ENCODE measurements around the gene PLAC1.

PLAC1 gene

DNA sequence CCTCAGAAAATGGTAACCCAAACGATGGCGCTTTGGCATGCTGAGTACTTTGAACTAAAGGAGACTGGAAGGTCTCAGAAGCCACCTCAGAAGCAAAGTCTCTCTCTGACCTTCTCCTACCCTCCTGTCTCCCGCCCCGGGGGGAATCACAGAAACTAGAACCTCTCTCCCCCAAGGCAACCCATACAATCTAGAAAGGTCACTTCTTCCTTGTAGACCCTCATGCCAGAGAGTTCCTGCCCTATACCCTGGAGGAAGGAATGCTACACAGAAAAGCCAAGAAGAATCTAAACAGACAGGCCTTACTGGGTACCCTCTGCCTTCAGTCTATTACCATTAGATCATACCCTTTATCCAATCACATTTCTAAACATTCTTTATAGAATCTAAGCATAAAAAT is 8.5 kb downstream of the PLAC1 start:
- TF ChIP-seq, protein P1, sequence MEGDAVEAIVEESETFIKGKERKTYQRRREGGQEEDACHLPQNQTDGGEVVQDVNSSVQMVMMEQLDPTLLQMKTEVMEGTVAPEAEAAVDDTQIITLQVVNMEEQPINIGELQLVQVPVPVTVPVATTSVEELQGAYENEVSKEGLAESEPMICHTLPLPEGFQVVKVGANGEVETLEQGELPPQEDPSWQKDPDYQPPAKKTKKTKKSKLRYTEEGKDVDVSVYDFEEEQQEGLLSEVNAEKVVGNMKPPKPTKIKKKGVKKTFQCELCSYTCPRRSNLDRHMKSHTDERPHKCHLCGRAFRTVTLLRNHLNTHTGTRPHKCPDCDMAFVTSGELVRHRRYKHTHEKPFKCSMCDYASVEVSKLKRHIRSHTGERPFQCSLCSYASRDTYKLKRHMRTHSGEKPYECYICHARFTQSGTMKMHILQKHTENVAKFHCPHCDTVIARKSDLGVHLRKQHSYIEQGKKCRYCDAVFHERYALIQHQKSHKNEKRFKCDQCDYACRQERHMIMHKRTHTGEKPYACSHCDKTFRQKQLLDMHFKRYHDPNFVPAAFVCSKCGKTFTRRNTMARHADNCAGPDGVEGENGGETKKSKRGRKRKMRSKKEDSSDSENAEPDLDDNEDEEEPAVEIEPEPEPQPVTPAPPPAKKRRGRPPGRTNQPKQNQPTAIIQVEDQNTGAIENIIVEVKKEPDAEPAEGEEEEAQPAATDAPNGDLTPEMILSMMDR (IDR thresholded peaks at IDR 0.05; ENCODE audit: borderline replicate concordance, control extremely low read depth, extremely low read depth, insufficient read depth, missing control alignments) = no peak
- DNase-seq (ENCODE audit: low spot score) = no peak
- in situ Hi-C loops (cut with MboI; ENCODE audit: low sequenced_read_pairs, unreplicated experiment) = no loop called here

DNA sequence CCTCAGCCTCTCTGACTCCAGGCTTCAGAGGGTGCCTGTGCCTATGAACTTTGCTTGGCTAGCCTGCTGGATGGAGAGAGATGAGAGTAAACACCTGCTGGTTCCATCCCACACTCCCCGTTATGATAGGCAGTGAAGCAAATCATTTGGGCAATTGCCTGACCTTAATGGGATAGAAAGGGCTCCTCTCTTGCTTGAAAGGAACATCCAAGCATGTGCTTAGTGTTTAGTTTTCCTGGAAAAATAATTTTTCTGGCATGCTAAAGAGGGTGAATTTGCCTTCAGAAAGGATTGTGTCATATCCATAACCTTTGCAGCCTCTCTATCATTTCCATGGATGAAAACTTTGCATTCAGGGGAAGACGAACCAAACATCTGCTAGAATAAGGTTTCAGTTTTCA is 10.8 kb downstream of the PLAC1 start:
- TF ChIP-seq, protein P1 (IDR thresholded peaks at IDR 0.05; ENCODE audit: borderline replicate concordance, control extremely low read depth, extremely low read depth, insufficient read depth, missing control alignments) = no peak
- no peak for DNase-seq (ENCODE audit: low spot score)
- in situ Hi-C loops (cut with MboI; ENCODE audit: low sequenced_read_pairs, unreplicated experiment) = no loop called here

DNA sequence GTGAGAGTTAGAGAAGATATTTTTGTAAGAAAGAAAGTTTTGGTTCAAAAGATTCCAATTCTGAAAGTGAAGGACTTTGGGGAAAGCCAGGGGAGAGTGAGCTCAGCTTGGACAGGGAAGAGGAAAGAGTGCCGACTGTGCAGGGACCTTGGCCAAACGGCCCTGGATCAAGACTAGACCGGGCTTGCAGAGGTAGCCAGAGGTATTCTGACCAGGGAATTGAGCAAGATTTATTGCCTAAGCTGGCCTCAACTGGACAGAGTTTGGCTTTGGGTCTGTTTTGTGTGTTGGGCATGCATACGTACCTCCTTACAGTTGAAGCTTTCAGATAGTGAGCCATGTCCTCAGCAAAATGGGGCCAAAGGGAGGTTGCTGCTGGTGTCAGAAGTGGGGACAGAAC is 11.6 kb downstream of the PLAC1 start:
- TF ChIP-seq, protein P1 (IDR thresholded peaks at IDR 0.05; ENCODE audit: borderline replicate concordance, control extremely low read depth, extremely low read depth, insufficient read depth, missing control alignments) = no peak
- no peak for DNase-seq (ENCODE audit: low spot score)

DNA sequence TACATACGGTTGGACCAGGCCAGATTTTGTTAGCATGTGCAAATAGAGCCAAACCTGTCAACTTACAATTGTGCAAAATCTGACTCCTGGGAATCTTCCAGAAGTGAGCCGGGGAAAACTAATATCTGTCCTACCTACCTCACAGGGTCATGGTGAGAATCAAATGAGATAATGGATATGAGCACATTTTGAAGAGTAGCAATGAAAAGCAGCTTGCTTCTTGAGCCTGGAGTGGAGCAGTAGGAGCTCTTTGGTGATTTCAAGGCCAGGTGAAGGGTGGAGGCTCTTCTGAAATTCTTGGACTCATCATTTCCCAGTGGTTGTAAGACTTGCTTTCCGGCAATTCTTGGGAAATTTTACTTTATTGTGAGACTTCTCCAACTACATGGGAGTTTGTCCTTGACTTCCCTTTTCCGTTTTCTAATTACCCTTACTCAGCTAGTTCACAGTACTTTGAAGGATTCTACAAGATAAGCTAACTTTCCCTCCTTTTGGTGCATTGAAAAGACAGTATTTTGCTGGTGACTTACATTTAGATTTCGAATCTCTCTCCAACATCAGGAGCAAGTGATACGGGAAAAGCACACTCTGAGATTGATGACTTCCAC is 12.2 kb downstream of the PLAC1 start:
- TF ChIP-seq, protein P1 (IDR thresholded peaks at IDR 0.05; ENCODE audit: borderline replicate concordance, control extremely low read depth, extremely low read depth, insufficient read depth, missing control alignments) = no peak
- no peak for DNase-seq (ENCODE audit: low spot score)
- in situ Hi-C loops (cut with MboI; ENCODE audit: low sequenced_read_pairs, unreplicated experiment) = no loop called here

More for the DNA sequence above, 11.6 kb downstream of the PLAC1 start:
- in situ Hi-C loops (cut with MboI; ENCODE audit: low sequenced_read_pairs, unreplicated experiment) = no loop called here

DNA sequence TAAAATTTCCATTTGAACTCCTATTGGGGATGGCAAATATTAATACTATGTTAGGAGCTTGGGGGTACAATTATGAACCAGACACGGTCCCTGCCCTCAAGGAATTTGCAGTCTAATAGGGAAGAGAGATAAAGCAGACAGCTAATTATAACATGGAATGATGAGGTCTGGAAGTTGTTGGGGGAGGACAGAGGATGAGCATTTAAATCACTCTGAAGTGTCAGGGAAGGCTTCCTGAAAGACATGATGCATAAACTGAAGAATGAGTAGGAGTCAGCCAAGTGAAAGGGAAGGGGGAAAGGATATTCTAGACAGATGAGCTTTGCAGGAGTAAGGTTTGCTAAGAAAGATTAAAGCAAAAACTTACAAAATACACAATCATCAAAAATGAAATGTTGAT is 15.9 kb downstream of the PLAC1 start:
- in situ Hi-C loops (cut with MboI; ENCODE audit: low sequenced_read_pairs, unreplicated experiment) = no loop called here
- no peak for DNase-seq (ENCODE audit: low spot score)
- TF ChIP-seq, protein P1 (IDR thresholded peaks at IDR 0.05; ENCODE audit: borderline replicate concordance, control extremely low read depth, extremely low read depth, insufficient read depth, missing control alignments) = no peak

DNA sequence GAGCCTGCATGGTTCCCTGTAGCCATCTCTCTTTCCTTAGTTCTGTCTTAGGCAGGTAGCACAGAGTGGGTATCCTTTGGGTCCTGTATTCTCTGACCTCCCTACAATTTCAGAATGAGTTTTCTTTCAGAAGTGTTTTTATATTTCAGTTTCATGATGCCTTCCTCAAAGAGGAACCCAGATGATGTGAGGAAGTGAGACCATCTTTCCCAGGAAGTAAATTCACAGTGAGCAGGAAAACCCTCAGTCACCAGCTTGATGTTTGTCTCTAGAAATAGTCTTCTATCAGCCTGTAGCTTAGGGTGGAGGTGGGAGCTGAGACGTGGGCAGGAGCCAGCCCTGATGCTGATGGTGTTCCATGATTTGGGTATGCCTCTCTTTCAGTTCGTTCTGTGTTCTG is 16.9 kb downstream of the PLAC1 start:
- no peak for DNase-seq (ENCODE audit: low spot score)
- TF ChIP-seq, protein P1 (IDR thresholded peaks at IDR 0.05; ENCODE audit: borderline replicate concordance, control extremely low read depth, extremely low read depth, insufficient read depth, missing control alignments) = no peak
- in situ Hi-C loops (cut with MboI; ENCODE audit: low sequenced_read_pairs, unreplicated experiment) = no loop called here
